ENCODE results near the gene RHOT1. TPM values are rescaled to one million over a fixed set of nuclear protein-coding genes. Genes with fewer than 3 reads are reported as not detected.
A peak's percentile ranks its signal among the peaks of the same experiment; 100 is the strongest.

Gene RHOT1
- total and polyA plus RNA-seq, 2 donors (not counting 3 experiments of a cell fraction or from before 2014, with no cell fraction given), result 23.5 to 28.8 TPM

GRCh38 chr17:32141258-32141657 is 1.0 kb upstream of the RHOT1 start:
- POLR2A ChIA-PET, result no interaction called here
- Histone ChIP-seq H2AFZ (ENCODE audit: low read depth, low read length) (peak overlapping the region; percentile 79), H3K4me2 (ENCODE audit: insufficient read depth, low read length) (peak overlapping the region; percentile 66), H3K36me3 (ENCODE audit: control insufficient read depth in 2 of 2, extremely low read depth in 1 of 2, insufficient read depth in 2 of 2, low read length in 2 of 2) (no peaks in the 10 kb centered on the region), H3K9ac (replicated peaks; ENCODE audit: extremely low read depth, insufficient read depth, low read length) (peak overlapping the region; percentile 83), H3K9me3 (replicated peaks; ENCODE audit: control insufficient read depth, insufficient read depth, low read length) (no peaks in the 10 kb centered on the region), H3K27me3 (ENCODE audit: control insufficient read depth in 2 of 2, insufficient read depth in 2 of 2, low read length in 2 of 2) (no peaks in the 10 kb centered on the region), H4K20me1 (replicated peaks; ENCODE audit: control insufficient read depth, extremely low read depth, insufficient read depth, low read length) (no peaks in the 10 kb centered on the region), H3K4me1 (ENCODE audit: control insufficient read depth, extremely low read depth, insufficient read depth, low read length) (peaks cover 15% of the 10 kb centered on the region), H3K4me3 (replicated peaks in 1 of 3; ENCODE audit: insufficient read depth in 1 of 3, low read depth in 1 of 3, low read length in 3 of 3) (peak overlapping the region in 1 of 3 experiments; percentile 70), H3K79me2 (ENCODE audit: control insufficient read depth, insufficient read depth, low read length) (peaks cover 26% of the 10 kb centered on the region), H3K27ac (ENCODE audit: insufficient read depth, low read depth, low read length) (peak overlapping the region; percentile 64), H3K9me1 (replicated peaks; ENCODE audit: control insufficient read depth, extremely low read depth, insufficient read depth, low read length) (no peaks in the 10 kb centered on the region)
- dilution Hi-C loops (cut with MboI; ENCODE audit: extremely low pct_ligation_motif_present, low sequenced_read_pairs) (no loop called here), intact Hi-C loops (cut with micrococcal nuclease) (no loop called here)
- no TSS peak for BruUV-seq (replicated peaks)
- FAIRE-seq, result peak; percentile 12
- TF ChIP-seq CTCF (IDR thresholded peaks at IDR 0.05; ENCODE audit: extremely low read depth in 1 of 2, insufficient read depth in 1 of 2, low read depth in 1 of 2, low read length in 2 of 2), result no peak
- TF ChIP-seq FOS (IDR thresholded peaks at IDR 0.05; ENCODE audit: borderline replicate concordance, insufficient read depth, low read length), result no peak
- TF ChIP-seq MYC (IDR thresholded peaks at IDR 0.05; ENCODE audit: low read depth, low read length), result no peak
- TF ChIP-seq GATA2 (IDR thresholded peaks at IDR 0.05; ENCODE audit: insufficient read depth, insufficient read length, low read depth, low read length), result no peak
- TF ChIP-seq POLR2A (IDR thresholded peaks at IDR 0.05; ENCODE audit: low read depth, low read length), result no peak
- TF ChIP-seq JUN (IDR thresholded peaks at IDR 0.05; ENCODE audit: borderline replicate concordance, insufficient read depth, insufficient read length, low read depth), result no peak
- TF ChIP-seq EZH2 (IDR thresholded peaks at IDR 0.05; ENCODE audit: borderline replicate concordance, low read depth, low read length, severe bottlenecking), result no peak
- TF ChIP-seq MAX (IDR thresholded peaks at IDR 0.05; ENCODE audit: insufficient read depth, insufficient read length), result no peak
- peak; percentile 87 for DNase-seq (ENCODE audit: low read depth, low spot score)
- CTCF ChIA-PET, result interaction anchor here (1.3 to 1.6 kb wide), 4 partner anchors 9 to 134 kb away, joined by 3 to 11 read pairs (median 3); partner anchors contain the start of gene LRRC37B

Measured in endothelial cell of umbilical vein (primary cell).